Stimulated activated naive CD4-positive, alpha-beta T cell treated with Interleukin-2 at 50 U/mL for 16 hours (primary cell): ENCODE data around the gene SH3BGRL2.
"Not testable (repeated sequence)": the region's sequence is repeated elsewhere in the genome, so short reads cannot be mapped to it uniquely, and the experiment has no call there.

ENCODE experiments used
- DNase-seq: peaks from one replicate; lab custom pipeline; 2025; lab: John Stamatoyannopoulos, UW

The SH3BGRL2 gene

DNA sequence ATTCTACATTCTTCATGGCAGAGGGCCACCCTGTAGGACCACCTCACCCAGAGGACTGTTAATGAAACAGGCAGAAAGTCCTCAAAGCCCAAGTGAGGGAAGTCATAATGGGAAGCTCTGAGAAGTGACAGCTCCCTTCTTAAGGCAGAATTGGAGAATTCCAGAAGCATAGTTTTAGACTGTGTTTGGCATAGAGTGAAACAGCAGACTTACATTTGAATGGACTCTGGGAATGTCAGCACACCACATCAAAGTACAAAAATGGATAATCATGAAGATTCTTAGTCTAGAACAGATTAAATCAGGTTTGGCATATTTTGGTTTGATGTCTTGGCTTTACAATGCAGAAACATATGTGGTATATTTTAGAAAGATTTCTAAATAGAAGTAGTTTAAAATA lies 17.9 kb downstream of the SH3BGRL2 start:
- no peak for DNase-seq

DNA sequence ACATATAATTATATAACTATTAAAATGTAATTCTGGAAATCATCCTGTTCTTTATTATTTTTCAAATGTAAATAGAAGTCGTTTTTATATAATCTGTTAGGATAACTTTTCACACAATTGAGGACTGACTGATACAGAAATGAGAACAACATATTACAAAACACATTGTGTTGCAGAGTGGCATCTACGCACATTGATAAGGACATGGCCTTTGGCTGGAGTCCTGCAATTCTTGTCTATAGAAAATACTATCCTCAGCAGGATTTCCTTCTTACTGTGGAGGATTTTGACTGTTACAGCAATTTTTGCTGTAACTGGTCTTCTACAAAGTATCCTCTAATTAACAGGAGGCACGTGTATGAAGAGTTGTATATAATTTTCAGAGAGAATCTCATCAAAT lies 19.8 kb downstream of the SH3BGRL2 start:
- DNase-seq = no peak

DNA sequence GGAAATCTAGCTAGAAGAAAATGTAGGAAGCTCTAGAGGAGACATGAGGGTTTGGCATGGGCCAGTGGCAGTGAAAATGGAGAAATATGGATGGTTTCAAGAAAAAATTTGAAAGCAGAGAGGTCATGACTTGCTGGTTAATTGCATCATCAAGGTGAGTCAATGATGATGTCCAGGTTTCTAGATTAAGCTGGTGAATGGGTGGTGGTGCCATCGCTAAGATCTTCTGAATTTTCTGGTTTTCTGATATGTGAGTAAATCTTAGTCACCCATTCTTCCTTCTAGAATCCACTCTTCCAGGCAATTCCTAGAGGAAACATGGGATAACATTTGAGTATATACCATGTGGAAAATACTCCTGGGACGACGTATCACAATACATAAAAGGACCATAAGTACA lies 25.0 kb downstream of the SH3BGRL2 start:
- no peak for DNase-seq

DNA sequence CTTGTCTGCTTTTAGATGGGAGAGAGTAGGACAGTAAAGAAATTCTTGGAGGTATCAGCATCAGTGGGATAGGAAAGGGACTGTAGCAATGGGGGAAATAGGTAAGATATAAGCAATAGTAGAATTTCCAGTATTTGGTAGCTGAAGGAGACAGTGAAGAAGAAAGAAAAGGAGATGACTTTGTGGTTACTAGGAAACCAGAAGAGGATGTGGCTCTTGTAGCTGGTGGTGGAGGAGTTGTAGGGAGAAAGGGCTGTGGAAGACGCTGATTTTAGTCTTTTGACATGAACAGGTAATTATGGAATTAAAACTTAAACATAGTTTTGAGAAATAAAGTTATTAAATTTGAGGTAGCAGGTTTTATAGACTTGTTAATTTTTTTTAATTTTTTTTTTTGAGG lies 26.1 kb downstream of the SH3BGRL2 start:
- DNase-seq = no peak

DNA sequence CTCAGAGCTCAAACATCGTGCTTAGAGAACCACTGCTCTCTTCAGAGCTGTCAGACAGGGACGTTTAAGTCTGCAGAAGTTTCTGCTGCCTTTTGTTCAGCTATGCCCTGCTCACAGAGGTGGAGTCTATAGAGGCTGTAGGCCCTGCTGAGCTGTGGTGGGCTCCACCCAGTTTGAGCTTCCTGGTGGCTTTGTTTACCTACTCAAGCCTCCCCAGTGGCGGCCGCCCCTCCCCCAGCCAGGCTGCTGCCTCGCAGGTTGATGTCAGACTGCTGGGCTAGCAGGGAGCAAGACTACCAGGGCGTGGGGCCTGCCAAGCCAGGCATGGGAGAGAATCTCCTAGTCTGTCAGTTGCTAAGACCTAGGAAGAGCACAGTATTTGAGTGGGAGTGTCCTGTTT lies 32.5 kb downstream of the SH3BGRL2 start:
- not testable (repeated sequence) for DNase-seq

DNA sequence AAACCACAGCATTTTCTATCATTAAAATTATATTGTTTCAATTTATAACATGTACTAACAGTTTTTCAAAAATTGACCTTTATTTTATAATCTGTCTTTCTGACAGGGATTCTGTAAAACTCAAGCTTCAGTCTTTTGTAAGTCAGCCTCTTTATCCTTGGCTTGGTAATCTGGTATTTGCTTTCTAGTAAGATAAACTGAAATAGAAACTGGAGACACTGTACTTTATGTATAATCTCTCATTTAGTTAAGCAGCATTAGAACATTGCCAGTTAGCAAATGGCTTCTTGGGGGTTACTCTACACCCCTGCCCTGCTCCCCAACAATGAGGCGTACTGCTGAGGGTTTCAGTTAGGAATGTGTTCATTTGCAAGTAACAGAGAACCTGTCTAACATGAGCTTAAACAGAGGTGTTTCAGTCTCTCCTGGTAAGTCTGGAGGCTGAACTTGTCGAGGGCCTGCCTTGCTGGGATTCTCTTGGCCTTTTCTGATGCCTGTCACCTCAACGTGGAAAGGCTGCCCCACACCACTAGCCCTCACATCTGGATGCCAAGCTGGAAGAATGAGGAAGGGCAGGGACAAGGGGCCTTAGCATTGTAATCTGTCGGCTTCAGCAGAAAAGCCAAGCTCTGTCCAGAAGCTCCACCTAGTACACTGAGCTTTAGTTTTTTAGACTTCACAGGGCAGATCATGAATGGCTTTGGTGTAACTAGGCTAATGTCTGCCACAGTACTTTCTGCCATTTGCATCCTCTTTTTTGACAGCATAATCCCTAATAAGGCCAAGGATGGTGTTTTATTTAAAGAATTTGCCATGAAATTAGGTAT lies 34.8 kb downstream of the SH3BGRL2 start:
- DNase-seq = no peak

DNA sequence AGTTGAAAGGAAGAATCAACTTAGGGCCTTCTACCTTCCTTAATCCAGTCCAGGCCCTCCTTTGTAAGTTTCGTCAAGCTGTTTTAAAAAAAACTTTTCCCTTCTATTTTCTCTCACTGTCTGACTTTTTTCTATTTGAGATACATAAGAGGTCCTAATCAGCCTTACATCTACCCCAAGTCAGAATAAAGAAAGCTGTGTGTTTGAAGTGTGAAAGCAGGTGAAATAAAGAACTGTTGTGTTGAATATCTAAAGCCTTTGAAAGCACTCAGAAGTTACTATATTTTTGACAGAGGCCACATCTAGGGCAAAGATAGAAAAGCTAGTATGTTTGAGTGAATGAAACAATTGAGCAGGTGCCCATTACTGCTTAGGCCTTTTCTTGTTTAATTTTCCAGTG lies 35.5 kb downstream of the SH3BGRL2 start:
- DNase-seq = no peak

DNA sequence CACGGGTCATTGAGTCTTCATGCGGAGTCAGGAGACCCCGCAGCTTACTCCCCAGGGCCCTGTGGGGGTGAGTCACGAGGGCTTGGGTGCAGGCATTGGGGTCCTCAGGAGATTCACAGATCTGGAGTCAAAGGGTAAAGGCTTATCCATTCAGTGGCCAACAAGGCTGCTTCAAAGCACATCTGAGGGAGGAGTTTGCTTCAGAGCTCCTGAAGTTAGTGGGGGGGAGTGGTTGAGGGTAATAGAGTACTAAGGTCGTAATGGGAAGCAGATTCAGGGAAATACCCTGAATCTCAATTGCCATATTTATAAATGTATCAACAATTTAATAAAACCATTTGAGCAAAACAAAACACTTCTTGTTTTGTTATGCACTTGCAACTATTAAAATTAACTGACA lies 37.3 kb downstream of the SH3BGRL2 start:
- DNase-seq = no peak

DNA sequence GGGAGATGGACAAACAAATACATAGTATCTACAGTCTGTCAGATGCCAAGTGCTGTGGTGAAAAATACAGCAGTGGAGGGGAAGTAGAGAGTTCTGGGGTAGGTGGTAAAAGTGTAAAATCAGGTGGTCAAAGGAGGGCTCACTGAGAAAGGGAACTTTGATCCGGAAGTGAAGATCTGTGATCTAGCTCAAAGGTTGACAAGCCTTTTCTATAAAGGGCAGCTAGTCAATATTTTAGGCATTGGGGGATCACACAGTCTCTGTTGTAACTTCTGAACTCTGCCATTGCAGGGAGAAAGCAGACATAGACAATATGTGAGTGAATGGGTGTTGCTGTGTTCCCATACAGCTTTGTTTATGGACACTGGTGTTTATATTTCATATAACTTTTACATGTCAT lies 38.6 kb downstream of the SH3BGRL2 start:
- no peak for DNase-seq

DNA sequence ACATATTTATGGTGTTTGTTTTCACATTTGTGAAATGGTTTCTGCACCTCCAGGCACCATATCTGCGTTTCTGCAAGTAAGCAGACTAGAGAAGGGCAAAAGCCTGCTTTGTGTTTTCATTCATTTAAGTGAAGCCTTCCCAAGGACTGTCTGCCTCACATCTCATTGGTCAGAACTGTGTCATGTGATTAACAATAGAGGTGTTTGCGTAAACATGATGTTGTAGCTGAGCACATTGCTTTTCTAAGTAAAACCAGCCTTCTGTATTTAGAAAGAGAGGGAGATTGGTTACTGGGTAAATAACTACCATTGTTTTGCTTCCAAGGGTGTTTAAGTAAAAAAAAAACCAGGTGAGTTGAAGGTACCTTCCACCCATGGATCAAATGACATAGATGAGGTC lies 39.7 kb downstream of the SH3BGRL2 start:
- no peak for DNase-seq

DNA sequence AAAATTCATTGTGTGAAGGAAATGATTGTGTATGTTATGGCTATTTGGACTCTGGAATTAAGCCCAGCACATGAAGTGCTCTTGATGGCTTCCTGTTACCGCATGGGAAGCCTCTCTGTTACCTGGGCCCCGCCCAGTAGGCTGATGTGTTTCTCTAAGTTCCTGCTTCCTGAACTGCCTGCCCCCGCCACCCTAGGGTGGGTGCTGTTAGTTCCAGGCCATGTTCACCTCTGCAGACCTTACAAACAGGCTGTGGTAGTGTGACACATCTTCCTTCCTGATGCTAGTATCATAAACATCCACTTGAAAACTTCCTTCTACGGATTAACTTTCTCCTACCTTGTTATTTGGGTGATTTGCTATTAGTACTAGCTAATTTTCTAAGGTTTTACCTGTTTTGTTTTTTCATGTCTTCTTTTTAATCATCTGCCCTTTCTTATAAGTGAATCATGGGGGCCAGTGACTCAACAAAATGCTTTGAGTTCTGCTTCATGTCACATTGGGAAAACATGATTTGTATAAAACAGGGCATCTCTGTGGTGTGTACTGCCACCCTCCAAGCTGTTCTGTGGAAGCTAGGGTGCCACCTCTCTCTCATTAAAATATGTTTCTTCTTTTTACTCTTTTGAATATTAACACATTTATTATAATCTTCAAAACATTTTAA lies 40.6 kb downstream of the SH3BGRL2 start:
- peak; percentile 3 for DNase-seq

DNA sequence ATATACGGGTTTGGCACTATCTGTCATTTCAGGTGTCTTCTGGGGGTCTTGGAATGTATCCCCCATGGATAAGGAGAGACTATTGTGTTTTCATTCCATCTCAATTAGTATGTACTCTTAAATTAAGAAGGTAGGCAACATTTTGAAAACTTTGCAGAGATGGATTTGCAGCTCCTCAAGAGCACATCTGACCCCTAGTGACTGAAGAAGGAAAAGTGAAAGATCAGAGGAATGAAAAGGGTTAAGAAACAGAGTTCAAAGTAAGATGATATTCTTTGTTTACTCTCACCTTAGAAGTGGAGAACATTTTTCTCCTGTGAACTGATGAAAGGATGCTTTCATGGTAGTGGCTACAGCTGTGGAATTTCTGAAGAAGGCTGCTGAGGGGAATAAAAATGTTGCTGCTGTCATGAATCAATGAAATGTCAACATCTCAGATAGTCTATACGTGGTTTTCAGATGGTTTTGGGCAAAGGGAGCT lies 41.5 kb downstream of the SH3BGRL2 start:
- DNase-seq = no peak

DNA sequence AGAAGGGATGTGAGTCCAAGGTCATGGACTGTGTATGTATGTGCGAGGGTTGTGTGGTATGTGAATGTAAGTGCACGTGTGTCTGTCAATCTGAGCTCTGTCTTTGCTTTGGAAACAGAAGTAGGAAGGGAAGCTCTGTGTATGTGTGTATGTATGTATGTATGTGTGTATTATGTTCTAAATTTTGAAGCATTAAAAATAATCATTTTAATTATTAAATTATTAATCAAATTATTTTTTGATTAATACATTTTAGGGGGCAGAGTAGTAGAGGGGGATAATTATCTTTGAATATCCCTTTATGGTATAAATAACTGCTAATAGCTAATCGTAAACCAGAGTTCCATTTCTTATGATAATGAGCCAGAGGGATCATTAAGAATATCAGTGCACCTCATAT lies 42.8 kb downstream of the SH3BGRL2 start:
- DNase-seq = no peak

DNA sequence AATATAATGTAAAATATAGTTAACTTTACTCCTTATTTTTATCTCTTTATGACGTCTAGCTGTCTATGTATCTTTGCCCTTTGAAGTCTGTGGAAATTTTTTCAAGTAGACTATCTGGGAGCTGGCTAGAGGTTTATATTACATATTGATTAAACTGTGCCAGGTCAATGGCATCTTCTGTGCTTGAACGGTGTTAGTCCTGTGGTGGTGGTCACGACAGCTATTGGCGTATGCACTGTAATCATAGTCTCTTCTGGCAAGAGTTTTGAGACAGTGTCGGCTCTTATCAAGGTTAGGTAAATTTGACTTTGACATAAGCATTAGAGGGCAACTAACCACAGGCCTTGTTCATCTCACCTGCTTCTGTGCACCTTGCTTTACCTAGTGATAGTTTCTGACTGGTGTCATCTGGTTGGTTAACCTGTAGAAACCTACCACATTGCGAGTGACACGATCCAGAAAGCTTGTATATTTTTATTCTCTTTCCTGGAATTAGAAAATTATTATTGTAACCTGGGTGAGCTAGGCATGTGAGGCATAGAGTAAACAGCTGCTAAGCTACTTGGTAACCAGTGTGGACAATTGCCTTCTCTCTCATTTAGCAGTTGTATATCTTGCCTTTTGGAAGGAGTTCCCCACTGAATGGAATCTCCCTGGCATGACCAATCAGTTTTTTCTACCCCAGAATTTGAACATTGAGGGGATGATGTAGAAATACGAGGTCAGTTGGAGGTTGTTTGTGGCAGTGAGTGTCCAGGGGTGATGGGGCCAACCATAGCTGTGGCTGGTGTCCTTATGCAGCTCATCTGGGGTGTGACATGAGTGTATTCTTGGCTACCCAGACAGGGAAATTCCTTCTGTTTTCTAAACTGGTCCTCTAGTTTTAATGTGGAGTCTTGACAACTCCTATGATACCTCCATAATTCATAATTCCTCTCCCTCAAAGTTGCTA lies 45.9 kb downstream of the SH3BGRL2 start:
- DNase-seq = no peak

DNA sequence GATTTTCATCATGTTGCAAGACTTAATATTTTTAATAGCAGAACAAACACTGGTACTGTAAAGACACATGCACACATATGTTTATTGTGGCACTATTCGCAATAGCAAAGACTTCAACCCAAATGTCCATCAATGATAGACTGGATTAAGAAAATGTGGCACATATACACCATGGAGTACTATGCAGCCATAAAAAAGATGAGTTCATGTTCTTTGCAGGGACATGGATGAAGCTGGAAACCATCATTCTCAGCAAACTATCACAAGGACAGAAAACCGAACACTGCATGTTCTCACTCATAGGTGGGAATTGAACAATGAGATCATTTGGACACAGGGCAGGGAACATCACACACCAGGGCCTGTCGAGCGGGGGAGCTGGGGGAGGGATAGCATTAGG lies 51.6 kb downstream of the SH3BGRL2 start:
- not testable (repeated sequence) for DNase-seq

DNA sequence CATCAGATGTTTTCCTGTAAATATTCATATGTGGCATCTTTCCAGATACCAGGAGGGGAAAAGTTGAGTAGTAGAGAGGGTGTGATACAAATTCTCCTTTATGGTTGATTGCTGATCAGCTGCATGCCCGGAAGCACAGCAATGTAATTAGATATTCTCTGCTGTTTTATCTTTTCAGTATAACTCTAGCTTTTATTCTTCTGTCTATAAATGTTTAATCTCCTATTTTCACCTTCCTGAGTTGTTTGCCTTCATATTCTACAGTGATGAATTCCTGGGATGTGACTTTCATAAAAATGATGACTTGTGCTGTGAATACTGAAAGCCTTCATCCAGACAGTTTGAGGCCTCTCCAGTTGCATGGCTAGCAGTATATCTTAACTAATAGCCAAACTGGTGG lies 53.7 kb downstream of the SH3BGRL2 start:
- no peak for DNase-seq

DNA sequence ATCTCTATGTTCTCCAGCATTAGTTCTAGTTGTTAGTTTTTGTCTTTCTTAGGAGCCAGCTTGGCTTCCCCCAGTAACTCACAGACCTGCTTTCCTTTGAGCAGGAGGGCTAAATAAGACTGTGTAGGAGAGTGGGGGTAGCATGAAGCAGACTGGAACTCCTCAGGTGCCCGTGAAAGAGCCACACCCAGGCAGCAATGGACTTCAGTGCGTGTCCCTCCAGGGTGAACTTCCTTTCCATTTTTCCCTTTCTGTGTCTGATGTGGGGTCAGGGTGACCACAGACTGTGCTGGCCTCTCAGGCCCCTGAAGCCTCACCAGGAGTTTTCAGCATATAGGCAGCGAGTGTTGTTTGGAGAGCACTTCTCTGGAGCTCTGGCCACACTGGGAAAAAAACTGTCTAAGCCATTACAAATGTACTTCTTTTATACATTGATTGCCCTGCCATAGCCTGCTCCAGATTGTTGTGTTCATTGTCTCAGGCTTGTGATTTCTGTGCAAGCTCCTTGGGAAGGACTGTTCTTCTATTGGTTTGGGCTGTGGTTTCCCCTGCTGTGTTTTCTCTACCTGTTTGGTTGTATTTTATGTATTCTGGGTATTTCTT lies 55.7 kb downstream of the SH3BGRL2 start:
- DNase-seq = no peak

DNA sequence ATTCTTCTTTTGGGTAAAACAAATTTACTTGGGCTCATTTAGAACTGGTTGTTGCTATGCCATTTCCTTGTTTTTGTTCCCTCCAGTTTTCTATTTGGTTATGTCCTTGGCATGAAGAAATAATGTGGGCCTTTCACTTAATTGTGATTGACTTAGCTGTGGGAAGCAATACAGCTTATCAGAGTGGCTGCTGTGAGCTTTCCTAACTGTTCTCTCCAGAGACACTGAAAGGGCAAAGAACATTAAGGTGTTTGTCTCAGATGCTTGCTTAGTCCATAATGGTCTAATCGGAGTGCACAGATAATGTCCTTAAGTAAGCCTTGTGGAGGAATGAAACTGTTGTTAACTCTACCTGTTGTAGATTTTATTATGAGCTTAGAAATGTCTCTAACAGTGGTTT lies 56.6 kb downstream of the SH3BGRL2 start:
- DNase-seq = no peak

DNA sequence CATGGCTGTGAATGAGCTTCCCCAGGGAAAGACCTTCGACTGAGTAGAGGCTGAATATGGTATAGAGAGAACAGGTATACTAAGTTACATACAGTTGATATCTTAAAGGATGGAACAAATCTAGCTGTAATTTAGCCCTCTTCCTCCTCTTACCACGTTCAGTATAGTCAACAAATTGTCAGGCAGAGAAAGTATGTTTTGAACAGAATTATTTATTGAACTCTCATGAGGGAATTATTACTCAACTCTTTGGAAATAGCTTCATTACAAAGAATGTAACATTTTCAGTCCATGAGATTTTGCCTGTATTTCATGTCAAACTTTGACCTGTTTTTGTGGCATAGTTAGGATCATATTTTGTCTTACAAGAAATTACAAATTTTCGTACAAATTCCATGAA lies 63.0 kb downstream of the SH3BGRL2 start:
- DNase-seq = no peak

DNA sequence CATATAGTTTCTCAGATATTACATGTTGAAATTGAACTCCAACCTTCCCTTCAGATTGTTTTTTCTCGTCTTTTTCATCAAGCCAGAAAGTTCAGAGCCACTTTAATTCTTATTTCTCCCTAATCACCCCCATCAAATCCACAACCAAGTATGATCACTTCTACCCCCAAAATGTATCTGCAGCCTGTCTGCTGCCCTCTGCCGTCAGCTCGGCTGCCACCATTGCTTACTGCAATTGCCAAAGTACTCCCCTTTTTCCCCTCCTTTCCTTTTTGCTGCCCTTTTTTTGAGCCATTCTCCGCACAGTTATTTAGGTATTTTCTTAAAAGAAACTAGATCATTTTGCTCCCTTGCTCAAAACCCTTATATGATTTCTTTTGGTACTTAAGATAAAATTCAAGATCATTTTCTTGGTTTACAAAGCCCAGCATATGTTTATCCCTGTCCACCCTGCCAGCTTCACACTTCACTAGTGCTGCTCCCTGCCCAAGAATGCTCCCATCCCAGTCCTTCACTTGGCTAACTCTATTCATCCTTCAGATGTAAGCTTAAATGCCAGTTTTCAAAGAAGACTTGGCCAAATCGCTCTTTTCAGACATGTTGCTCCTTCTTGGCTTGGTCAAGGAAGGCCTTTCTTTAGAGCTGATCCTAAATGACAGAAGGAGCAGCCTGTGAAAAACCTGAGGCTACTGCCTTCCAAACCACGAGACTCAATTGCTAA lies 63.7 kb downstream of the SH3BGRL2 start:
- no peak for DNase-seq

DNA sequence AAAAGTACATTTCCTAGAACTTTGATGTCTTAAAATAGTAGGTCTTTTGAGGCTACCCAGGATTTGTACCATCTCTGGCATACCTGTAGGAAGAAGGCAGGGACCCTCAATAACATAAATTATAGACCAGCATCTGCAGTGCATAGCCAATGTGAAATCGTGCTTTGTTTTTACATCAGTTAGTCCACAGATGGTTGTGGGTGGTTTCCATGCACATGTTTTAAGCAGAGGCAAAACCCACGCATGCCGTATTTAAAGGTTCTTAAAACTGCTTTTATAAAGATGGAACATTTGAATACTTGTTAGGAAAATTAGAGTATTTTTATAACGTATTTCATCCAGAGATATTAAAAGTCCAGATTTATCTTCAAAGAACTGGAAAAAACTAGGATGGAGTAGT lies 66.3 kb downstream of the SH3BGRL2 start:
- DNase-seq = no peak
